Stimulated activated CD8-positive, alpha-beta memory T cell treated with anti-CD3 and anti-CD28 coated beads, Interleukin-7, amount 100 ng/mL, for 1 hour (primary cell): Measurements from ENCODE around the gene ZNF740.

Experiments
- DNase-seq, 2 donors: peaks; one replicate each; pipeline ENCODE4 v3.0.0-alpha.2; 2020; ENCODE audit warnings: low read depth in 2 of 2

Gene ZNF740

DNA sequence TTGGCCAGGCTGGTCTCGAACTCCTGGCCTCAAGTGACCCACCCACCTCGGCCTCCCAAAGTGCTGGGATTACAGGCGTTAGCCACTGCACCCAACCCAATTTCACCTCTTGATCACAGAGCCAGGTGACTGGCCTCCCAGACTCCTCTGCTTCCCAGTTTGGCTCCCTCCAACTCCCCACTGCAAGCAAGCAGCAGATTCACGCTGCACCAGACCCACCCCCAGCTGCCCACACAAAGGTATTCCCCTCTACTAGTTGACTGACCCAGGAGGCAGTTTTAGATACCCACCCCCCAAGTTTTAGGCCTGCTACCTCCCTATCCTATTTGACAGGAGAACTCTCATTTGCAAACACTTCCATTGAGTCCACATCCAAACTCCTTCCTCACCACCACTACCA, 46.3 kb downstream of the ZNF740 start:
- DNase-seq, result no peak

DNA sequence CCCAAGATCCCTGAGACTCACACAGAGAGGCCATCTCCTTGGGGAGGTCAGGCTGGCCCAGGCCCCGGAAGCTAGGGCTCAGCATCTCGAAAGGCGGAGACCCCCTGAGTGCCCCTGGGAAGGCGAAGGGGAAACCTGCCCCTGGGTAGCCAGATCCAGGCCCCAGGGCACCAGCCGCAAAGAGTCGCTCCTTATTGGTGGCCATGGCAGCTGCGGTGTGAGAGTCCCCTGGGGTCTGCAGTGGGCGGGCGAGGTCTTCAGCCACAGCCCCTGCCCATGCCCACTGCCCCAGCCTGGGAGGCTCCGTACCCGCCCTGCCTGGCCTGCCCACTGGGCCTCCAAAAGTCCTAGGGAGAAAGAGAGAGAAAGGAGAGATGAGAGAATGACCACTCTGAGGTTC, 46.8 kb downstream of the ZNF740 start:
- no peak for DNase-seq

DNA sequence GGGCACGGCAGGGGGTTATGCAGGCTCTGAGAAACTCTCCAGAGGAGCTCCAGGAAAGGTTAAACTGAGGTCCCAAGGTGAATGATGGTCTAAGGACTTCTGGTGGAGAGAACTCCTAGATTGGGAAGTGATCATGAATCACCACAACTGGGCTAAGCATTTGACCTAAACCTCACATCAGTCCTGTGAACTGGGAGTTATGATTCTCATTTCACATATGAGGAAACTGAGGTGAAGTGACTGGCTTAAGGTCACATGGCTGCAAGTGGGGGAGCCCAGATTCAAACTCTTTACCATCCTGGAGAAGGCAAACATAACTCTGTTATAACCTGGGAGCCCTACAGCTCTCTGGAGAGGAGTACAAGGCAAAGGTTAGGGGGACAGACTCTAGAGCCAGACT, 47.3 kb downstream of the ZNF740 start:
- no peak for DNase-seq

DNA sequence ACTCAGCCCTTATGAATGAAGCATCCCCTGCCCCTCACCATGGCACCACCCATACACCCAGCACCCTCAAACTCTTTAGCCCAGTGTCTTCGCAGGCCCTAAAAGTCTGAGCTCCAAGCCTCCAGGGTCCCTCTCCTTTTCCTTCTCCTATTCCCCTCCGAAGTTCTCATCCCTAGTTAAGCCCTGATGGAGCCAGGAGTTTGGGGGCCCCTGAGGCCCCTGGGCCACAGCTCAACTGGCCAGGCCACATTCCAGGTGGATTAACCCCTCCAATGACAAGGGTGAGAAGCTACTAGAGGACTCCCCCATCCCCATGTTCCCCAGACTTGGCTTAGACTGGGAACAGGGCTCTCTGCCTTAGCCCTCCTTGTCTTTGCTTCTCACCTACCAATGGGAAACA, 48.9 kb downstream of the ZNF740 start:
- DNase-seq, result no peak

DNA sequence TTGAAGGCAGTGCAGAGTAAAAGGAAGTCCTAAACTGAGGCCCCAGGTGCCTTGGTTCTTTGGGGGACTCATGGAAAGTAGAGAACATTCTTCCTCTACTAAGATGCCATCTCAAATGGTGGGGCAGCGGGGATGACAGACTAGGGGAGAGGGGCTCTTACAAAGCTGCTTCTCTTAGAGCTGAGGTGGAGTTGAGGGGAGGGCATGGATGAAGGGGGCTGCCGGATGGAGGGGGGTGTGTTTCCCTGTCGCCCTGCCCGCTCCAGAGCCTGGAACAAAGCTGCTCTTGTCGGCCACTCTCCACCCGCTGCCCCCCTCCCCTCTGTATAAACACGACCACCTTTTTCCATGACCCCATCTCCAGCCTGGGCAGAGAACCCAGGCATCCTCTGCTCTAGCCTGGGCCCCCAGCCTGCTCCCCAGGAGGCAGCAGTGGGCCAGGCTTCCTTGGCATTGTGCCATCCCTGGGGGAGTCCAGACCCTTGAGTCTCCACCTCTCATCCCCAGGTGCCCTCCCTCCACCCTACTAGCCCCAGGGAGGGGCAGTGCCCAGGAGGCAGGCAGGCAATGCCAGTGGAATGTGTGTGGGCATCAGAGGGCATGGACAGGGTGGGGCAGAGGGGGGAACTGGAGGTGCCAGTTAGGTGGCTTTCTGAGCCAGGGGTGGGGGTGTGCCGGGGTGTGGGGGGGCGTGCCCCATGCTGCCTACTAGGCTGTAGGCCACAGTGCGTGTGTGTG, 49.8 kb downstream of the ZNF740 start:
- no peak for DNase-seq

DNA sequence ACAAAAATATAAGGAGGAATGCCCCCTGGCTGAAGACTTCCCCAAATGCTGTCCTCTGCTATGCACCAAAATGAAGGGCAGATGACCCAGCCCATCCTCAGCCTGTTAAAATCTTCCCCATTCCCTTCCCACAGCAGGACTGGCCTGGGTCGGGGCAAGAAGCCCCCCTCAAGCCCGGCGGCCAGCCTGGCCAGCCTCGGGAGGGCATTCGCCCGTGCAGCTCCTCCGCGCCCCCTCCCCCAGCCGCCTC, 51.1 kb downstream of the ZNF740 start:
- no peak for DNase-seq

DNA sequence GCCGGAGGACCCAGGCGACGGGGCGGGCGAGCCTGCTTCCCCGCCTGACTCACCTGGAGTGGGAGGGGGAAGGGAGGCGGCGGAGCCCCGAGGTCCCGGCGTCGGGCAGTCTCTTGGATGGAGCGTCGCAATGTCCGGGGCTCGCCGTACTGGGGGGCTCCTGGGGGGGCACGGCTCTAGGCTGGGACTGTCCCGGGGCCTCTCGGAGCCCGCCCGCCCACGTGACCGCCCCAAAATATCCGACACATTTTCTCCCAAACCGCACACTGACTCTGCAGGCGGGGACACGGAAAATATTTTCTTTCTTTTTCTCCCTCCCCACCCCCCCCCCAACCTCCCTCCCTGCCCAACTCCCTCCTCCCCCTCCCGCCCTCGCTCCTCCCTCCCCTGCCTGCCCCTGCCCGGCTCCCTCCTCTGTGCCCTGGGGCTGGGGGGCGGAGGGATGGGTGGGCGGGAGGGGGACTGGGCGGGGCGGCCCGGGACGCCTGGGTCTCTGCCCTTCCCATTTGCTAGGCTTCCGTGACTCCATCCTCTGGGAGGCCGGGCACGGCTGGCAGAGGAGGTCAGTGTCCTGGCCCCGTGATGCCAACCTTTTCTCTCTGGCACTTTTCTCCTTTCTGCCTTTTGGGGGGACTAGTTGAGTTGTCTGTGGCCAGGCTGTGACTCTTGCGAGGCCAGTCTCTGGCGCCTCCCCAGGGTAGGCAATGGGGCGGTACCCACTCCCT, 51.6 kb downstream of the ZNF740 start, which contains the start of gene RARG:
TSS of gene RARG (minus strand) at position 289 of the 725 bp plus-strand sequence. CDS start 4,664 bp downstream, outside the sequence.
- DNase-seq, result peak in 1 of 2 donors; percentile 22

DNA sequence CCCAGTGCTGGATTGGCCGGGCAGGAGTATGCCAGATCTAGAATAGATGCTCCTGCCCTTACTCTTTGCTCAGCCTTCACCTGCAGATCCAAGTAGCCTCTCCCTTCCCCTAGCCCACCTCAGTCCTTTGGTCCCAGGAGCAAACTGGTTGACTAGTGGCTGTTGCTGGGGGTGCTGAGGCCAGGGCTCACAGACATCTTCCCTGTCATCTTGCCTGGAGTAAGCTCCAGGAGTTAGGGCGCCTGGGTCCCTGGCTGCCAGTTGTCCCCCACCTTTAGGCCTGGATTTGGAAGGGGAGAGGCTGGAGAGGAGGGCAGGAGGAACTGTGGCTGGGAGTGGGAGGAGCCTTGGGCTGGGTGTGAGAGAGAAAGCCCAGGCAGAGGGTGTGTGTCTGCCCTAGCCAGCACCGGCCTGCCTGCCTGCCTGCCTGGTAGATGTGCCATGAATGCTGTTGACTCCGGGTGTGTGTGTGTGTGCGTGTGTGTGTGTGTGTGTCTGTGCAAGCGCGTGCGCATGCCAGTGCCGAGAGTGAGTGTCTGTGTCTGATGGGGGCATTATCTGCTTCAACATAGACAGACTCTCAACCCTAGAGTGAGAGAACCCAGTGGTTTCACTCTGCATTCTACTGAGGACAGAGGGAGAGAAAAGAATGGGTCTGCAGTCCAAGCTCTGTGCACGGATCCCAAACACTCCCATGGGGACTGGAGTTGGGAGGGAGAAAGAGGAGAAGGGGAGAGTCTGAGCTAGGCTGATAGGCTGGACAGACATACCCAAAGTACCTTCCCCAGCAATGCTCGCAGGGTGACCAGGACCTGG, 52.3 kb downstream of the ZNF740 start:
- DNase-seq, result no peak

DNA sequence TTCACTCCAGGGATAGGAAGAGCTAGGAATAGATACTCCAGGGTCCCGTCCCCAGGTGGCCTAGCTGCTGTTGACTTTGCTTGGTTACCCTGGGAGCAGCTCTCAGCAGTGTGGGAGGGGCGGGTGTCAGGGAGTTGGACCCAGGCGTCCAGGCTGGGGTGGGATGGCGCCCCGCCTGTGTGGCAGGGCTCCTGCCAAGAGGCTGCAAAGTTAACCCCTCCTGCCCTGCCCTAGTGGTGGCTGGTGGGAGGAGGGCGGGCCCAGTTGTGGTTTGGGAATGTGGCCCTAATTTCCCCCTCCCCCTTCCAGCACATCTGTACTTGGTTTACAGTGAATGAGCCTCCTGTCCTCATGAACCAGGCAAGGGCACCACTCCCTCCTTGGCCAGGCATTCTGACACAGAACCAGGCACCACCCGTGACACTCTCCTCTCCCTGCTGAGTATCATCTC, 53.2 kb downstream of the ZNF740 start:
- DNase-seq, result no peak

DNA sequence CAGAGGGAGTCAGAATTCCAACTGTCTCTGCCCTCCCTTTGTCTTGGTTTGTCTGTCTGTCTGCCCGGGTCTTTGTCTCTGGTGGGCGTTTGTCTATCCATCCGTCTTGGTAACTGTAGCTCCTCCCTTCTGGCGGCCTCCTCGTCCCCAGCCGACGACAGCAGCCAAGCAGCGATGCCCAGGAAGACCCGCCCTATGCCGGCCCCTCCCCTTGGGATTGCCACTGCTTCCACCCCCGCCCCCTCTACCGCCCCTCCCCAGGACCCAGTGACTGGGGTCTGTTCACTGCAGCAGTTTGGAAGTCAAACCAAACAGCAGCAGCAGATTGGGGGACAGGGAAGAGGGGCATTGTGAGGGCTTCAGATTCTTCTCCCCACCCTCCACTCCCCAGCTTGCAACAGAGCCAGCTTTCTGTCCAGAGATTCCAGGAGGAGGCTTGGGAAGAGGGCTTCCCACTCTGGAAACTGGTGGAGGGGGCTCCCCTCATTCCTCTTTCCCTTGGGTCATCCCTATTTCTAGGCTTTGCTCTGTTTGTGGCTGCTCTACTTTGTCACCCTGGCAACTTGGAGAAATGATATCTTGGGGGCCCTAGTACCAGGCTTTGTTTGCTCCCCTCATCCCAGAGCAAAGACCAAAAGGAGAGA, 53.9 kb downstream of the ZNF740 start:
- no peak for DNase-seq

DNA sequence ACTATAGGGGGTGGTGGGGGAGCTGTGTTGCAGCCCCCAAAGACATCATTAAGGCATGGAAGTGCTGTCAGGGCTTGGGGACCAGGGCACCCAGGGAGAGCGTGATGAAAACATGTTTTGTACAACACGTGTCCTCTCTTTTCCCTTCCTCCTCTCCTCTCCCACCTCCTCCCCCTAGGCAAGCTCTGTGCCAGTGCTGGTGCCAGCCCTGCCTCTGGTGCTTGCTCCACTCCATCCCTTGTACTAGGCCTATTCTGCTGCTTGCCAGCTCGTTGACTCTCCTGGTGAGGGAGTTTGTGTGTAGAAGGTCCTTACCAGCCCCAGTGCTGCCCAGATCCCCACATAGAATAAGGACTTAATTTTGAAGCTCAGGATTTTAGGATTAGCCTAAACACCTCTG, 54.6 kb downstream of the ZNF740 start:
- DNase-seq, result no peak

DNA sequence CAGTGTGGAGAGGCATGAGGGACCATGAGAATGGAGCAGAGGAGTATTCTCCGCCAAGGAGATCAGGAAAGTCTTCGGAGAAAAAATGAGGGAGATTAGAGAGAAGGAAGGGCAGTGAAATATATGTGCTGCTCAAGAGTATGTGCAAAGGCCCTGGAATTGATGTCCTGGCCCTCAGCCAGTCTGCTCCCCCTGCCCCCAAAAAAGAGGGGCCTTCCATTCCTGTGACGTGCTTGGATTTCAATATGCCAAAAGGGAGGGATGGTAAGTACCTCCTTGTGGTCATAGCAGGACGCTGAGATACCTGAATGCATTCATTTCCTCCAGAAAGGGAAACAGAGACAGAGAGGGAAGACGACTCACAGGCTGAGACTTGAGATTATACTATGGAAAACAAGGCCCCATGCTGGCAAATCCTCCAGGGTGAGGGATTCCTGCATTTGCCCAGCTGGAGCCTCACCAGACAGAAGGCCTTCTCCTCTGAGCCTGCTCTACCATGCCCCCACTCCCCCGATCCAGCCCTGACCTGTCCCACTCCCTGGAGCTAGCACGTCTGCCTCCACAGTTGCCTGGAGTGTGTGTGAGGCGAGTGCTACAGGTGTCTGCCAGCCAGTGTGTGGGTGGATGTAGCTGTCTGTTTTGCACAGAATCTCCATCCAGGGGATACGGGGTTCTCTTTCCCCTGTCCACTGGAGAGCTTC, 55.4 kb downstream of the ZNF740 start:
- no peak for DNase-seq

DNA sequence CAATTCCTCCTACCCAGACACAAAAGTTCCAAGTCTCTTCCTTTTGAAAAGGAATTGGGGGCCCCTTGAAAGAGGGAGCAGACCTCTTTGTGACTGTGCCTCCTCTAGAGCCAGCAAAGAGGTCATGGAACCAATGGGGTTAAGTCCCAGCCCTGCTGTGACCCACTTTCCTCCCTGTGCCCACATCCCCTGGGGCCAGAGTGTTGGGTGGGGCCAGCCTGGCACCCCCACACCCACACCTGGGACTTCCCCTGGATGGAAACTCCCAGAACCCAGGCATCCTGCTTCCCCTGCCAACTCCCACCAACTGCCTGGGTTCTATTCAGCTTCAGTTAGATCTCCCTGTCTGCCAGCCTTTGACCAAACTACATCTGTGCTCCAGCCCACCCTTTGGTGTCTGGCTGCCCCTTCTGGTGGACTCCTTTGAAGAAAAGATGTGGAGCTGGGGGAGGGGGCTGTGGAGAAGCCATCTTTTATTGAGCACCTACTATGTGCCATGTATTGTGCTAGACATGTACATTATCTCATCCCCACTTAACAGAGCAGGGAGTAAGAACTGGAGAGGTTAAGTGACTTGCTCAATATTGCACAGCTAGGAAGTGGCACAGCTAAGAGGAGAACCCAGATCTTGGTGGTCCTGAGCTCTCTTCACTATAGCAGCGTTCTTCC, 56.1 kb downstream of the ZNF740 start:
- DNase-seq, result no peak

DNA sequence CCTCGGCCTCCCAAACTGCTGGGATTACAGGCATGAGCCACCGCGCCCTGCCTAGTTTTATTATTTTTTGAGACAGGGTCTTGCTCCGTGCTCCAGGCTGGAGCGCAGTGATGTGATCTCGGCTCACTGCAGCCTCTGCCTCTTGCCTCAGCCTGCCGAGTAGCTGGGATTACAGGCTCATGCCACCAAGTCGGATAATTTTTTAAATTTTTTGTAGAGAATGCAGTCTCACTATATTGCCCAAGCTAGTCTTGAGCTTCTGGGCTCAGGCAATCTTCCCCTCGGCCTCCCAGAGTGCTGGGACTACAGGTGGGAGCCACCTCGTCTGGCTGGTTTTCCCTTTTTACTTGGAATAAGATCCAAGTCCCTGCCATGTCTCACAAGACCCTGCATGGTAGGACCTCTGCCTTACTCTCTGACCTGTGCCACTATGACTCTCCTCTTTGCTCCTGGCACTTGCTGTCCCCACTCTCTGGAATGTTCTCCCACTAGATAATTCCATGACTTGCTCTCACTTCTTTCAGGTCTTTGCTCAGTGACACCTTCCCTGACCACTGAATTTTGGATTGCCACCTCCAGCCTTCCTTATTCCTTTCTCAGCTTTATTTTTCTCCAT, 59.2 kb downstream of the ZNF740 start:
- DNase-seq, result no peak

DNA sequence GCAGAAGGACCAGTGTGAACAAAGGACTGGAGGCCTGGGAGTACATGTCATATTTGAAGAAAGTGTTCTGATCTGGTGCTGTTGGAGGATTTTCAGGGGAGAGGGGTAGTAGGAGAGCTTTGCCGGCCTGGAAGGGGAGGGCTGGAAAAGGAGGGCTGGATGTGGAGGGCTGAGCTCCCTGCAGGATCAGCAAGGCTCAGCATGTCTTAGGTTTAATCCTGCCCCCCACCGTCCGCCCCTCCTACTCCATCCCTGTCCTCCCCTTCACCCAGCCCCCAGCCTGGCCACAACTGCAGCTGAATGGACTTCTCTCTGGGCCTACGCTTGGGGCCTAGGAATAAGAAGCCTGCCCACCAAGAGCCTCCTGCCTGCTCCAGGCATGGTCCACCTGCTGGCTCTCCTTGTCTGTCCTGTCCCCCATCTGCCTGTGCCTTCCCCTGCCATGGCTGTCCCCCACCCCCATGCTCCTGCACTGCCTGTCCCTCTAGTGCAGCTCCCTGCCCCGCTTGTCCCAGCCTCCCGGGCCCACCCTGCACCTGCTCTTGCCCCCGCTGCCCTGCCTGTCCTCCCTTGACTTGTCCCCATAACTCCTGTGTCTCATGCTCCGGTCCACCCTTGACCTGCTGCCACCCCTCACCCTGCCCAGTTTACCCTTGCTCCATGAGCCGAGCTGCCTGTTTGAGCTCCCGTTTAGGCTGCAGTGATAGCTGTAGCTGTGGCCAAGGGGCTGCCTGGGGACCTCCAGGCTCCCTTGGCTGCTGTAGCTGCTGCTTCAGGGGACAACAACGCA, 61.3 kb downstream of the ZNF740 start:
- DNase-seq, result no peak

DNA sequence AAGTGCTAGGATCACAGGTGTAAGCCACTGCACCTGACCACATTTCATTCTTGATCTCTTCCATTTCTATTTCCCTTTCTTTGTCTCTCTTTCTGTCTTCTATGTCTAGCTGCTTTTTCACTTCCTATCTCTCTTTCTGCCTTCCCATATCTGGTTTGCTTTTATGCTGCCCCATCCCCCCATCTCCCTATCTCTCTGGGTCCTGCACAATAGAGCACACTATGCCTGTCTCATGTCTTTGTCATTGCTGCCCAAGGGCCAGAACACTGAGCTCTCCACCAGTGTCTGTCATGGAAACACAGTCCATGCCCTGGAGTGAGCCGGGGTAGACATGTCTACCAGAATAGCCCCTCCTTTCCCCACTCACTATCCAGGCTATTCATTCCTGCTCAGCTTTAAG, 63.8 kb downstream of the ZNF740 start:
- DNase-seq, result no peak
